HCEC 1CT (cell line): ENCODE results near the gene MAP2.

Experiments
- DNase-seq: peaks from one replicate; pipeline ENCODE4 v3.0.0-alpha.2; 2017

The MAP2 gene

DNA sequence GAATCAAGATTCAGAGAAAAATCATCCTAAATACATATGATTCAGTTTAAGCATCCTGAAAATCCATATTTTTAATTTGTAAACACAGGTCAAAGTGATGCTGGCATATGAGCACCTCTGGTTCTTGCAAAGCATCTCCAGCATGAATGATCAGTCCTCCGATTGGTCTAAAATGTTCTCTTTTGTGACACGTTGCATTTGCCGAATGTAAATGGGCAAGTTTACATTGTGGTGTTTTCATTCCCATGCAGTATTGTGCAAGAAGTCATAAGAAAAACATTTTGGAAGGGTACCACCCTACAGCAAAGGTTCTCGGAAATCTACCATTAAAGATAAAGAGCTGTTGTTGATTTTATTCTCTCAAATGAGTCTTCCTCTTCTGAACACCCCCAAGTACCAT, 239.8 kb downstream of the MAP2 start:
- no peak for DNase-seq

DNA sequence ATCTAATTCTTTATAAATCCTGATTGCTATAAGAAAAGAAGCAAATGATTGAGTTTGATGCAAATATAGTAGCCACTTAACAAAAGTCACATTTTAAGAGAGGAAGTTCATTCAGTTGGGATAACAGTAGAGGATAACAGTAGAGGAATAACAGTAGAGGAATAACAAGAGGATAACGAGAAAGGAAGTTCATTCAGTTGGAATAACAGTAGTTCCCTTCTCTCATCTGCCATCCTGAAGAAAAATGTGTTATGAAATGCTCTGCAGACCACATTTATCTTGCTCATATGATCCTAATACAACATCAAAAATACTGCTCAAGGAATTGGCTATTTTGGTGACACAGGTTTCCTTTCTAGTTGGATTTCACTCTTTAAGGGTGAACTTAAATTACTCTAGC, 242.4 kb downstream of the MAP2 start:
- DNase-seq = no peak

DNA sequence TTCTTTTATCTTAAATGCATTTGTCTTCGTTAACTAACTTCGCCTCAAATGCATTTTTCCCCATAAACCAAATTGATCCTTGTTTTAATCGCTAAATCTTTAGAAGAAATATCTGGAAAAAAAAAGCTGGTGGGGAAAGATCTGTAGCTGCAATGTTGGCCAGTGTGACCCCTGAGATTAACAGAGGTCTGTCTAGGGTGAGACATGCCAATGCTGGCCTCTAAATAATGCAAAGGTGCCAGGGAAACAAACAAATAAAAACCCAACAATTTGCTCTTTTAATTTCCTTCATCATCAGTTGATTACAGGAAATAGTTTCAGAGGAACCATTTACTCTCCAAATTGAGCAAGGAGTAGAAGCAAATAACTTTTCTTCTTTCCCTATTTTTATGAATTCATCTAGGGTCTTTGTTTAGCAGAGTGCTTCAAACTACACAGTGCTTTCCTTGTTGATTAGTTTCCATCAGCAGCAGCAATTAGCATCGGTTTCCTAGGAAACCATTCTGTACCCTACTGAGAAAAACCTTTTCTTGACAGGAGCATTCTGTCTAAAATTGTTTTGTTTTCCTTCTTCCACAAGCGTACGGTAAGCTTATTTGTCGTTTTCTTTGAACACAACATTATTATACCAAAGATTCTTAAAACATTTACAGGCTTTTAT, 247.3 kb downstream of the MAP2 start:
- DNase-seq = no peak

DNA sequence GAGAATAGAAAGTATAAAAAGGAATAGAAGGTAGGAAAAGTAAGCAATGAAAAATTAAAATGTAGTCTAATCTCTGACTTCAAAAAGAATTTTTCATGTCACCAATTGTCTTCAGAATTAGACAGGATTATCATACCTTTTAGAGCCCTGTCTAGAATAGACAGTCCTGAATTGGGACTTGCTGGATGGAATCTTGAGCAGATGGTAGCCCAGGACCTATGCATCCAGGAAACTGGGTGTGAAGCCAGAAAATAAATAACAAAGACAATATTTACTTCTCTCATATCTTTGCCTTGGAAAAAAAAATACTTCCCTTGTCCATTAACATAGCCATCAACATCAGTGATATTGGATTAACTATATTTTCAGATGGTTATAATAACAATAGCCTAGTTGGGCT, 250.0 kb downstream of the MAP2 start:
- DNase-seq = no peak

DNA sequence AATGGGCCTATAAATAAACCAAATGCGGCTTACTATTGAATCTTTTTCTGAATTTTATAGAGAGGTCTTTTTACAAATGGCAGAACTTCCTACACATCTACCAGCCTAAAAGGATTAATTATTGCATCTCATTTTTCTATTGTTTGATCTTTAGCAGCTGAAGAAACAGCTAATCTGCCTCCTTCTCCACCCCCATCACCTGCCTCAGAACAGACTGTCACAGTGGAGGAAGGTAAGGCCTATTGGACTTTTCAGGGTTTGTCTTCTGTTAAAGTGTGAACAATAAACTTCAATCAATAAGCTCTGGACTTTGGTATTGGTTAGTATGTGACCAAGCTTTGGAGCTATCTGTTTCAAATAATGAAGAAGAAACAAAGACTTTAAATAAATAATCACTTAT, 256.7 kb downstream of the MAP2 start:
- no peak for DNase-seq

DNA sequence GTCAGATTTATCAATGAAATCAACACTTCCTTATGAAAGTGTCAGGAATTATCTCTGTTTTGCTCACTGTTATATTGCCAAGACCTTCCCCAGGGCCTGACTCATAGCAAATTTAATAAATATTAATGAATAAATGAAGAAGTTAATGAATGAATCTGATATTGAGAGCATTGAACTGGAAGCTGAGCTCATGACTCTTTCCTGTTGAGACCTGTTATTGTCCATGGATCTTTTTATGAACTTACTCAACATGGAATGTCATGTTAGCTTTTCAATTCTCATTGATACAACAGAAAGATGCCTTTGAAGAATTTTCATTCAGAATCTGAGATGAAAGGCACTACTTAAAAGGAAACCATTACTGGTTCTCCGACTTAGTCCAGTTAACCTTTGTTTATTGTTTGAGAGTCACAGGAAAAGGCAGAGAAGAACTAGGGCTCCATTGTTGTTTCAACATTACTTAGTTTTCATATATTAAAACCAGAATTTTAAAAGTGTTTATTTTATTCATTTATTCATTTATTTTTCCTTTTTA, 257.4 kb downstream of the MAP2 start:
- DNase-seq = no peak

DNA sequence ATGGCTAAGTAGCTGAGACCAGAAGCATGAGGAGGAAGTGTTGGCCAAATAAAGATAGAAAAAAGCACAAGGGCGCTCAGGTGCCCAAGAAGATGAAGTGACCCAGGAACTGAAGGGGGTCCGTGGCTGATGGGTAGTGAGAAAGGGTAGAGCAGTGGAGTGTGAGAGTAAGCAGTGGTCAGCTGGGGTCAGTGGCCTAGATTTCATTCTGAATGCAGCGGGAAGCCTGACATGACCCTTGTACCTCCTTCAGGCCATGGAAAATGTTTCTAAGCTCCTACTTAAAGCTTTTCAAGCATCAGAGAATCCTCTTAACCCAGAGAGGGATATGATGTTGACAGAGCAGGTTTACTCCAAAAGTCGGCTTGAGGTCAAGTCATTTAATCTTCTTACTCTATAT, 258.8 kb downstream of the MAP2 start:
- DNase-seq = no peak

DNA sequence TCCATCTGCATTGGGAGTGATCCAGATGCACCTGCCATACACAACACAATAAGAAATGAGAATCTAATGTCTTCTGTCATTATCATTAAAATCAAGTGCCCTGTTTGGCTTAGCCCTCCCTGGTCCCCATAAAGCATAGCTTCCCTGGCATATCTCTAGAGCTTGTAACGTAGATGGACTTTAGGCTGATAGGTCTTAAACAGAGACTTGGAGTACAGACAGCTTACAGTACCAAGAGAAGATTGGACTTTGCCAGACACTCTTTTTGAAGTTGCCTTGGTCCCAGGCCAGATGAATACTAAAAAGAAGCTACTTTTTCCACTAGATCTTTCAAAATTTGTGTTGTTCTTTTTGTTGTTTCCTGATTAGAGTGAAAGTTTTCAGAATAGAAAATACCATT, 261.5 kb downstream of the MAP2 start:
- no peak for DNase-seq

DNA sequence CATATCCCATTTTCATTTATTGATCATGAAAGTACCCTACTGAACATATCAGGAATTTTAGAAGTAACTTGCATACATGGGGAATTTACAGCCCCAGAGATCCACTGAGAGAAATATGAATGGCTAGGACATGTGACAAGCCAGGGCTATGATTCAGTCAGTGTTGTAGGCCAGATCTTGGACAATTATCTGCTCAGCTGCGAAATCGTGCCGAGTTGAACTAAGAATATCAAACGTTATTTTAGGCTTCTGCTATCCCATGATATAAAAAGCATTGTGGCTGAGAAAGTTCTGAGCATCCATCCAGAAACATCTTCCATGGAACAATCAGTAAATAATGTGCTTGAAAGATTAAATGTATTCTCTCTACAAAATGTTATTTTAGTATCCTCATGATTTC, 262.1 kb downstream of the MAP2 start:
- no peak for DNase-seq

DNA sequence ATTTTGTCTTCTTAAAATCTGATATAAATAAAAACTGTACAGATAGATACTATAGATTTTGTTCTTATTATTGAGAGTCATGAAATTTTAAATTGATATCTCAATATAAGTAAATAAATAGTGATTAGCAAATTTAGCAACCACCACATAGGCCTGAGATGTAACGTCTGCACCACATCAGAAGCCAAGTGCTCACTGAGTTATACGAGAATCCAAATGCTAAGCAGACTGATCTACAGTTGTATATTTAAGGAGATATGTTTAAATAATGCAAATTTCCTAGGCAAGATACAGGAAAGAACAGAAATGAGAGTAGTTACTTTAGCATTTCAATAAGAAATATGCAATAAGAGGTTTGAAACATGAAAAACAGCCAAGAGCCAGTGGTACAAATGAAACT, 262.6 kb downstream of the MAP2 start:
- DNase-seq = no peak

DNA sequence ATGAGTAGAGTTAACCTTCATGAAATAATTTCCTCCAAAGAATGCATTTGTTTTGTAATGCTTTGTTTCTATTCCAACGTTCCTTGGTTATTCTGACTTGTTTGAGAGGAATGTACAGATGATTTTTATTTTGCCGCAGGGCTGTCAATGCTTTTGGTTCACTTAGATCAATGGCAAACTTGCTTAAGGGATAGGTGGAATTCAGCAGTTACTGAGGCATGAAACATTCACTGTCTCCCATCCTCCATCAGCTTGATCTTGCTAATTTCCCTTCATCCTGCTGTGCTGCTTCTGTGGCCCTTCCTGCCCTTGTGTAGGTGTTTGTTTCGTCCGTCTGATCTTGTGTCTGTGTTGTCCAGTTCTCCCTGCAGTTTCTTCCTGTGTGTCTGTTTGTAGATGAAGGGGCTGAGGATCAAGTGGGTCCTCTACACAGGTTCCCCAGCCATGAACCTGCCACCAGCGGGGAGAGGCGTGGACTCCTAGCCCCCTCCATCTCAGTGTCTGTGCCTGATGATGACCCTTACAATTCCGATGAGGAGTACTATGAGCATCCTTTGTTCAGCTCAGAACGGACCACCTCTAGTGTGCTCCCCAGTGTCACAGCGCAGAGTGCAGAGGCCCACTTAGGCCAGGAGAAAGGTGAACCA, 263.6 kb downstream of the MAP2 start:
- no peak for DNase-seq

DNA sequence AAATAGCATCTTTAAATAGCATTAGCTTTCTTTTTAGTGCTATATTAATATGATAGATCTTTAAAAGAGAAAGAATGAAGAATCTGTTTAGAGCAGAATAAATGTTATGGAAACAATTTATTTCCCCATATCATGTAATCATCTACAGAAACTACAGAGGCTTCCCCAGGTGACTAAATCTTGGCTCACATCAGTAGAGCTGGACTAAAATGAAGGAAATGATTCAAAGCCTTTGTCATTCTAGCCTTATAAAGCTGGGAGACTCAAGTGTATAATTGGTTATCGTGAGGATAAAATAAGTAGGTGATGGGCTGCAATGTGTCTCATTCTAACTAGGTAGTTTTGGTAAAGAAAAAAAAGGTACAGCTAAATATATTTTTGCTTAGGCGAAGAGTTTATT, 264.5 kb downstream of the MAP2 start:
- peak; percentile 4 for DNase-seq

DNA sequence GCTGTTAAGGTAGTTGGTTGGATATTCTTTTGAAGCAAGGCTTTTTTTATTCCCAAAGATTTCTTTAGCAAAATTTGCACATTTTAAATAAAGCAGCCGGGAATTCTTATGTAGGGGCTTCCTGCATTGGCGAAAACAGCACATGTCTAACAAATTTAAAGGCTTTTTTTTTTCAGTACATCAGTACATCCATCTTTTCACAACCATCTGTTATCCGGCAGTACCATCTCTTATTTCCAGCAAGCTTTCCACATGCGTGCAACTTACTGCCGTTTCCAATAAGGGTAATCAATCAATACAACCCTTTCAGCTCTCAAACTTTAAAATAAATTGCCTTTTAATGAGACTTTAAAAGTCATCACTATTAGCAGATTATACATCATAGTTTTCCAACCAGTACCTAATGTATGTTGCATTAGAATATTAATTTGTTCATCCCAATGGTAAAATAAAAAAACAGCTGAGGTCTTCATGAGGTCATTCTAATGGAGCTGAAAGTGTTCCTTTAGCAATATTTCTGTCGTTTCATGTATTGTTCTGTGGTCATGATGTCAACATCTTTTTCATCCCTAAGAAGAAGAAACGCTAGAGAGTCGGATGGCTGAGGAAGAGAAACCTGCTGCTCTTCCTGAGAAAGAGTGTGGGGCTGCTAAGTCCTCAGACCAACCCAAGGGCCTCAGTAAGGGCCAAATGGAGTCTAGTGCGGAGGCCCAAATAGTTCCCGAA, 266.3 kb downstream of the MAP2 start:
- no peak for DNase-seq

DNA sequence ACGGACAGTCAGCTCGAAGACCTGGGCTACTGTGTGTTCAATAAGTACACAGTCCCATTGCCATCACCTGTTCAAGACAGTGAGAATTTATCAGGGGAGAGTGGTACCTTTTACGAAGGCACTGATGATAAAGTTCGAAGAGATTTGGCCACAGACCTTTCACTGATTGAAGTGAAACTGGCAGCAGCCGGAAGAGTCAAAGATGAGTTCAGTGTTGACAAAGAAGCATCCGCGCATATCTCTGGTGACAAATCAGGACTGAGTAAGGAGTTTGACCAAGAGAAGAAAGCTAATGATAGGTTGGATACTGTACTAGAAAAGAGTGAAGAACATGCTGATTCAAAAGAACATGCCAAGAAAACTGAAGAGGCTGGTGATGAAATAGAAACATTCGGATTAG, 270.9 kb downstream of the MAP2 start:
- DNase-seq = no peak

DNA sequence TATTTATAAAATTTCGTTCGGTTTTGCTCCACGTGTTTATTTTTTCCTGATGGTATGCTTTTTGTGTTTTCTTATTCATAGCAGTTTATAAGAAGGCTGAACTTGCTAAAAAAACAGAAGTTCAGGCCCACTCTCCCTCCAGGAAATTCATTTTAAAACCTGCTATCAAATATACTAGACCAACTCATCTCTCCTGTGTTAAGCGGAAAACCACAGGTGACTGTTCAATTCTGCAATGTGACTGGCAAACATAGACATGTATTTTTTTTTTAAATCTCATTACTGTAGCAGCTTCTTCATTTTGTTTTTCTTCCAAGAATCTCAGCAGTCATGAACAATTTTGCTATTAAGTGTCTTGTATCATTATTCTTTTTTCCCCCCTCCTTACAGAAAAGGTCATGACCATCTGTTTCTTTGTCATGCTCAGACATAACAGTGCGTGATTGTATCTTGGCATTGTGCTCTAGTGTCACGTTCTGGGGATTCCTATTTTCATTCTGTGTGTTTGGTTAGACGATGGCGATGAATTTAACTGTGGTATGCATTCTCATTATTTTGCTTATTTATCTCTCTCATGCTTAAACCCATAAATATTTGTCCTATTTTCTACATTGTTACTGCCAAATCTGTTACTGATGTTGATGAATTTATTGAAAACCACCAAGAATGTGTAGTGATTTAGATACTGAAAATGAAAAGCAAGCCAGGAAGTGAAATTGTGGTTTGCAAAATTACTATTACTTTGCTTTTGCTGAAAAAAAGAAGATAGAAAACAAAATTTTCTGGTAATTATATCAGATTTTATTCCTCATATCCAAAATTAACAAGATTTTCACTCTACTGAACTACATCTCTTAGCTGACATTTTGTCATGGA, 273.2 kb downstream of the MAP2 start:
- no peak for DNase-seq

DNA sequence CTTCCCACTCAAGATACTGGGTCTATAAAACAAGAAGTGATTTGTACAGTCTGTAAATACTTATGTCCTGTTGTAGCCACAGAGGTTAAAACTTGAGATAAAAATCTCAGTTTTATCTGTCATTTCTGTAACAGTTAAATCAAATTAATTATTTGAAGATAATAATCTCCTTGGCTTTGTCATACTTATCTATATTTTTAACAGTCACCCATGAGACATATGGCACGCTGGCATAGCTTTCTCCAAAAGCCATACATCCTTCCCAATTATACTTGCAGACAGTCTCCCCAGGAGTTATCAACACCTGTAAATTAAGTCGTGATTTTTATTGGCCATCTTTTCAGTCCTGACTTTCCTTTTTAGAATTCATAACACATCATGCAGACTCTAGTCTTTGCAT, 278.9 kb downstream of the MAP2 start:
- no peak for DNase-seq

DNA sequence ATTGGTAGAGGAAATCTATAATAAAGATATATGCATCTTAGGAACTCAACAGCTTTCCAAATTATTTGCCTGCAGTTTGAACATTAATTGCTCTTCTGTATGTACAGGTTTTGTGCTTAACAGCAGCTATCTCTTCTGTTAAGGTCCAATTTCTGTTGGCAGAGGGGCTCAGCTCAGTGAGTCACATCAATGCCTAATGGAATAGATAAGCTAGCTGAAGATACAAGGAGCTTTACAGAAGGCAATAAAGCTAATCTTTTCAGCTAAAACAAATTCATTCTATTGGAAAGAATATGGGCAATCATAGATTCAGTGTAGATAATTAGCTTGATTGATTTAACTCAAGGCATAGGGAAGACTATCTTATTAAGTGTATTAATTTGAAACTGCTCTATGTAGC, 289.4 kb downstream of the MAP2 start:
- DNase-seq = no peak

DNA sequence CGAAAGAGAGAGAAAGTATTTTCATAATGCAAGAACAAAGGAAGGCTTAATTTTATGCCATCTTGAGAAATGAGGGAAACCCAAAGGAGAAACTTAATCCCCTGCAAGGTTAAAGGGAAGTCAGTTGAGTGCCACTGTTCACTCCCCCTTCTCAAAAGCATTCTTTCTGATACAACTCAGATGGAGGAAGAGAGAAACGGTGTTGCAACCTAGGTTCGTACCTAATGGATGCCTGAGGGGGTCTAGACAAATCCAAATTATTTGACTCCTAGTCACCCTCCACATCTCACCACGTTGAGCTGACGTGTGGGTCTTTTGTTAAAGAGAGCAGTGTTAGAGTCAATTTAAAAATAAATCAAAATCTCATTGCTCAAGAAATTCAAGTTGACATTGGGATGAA, 295.2 kb downstream of the MAP2 start:
- DNase-seq = no peak

DNA sequence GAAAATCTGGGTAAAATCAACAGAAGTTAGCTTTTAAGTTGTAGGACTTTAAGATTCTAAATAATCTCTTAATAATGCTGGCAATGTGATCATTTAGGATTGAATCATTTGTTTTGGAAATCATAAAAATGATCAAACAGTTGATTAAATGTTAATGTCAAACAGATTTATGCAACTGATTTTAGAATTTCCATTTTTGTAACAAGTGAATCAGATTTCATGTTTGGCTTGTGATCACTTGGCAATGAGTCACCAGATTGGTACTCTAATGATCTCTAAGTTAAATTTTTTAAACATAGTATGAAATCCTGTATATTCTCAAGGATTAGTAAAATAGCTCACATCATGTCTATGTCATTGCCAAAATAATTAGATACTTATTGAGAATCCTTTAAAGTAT, 297.6 kb downstream of the MAP2 start:
- peak; percentile 67 for DNase-seq

DNA sequence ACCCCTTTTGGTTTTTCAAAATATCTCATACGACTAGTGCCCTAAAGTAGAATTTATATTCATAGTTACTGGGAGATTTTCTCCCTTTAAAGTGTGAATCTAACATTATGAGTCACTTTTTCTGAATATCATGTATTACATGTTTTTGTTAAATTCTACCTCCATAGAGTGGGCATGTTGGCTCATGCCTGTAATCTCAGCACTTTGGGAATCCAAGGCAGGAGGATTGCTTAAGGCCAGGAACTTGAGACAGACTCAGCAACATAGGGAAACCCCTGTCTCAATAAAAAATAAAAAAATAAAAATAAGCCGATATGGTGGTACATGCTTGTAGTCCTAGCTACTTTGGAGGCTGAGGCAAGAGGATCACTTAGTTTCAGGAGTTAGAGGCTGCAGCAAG, 302.5 kb downstream of the MAP2 start:
- DNase-seq = no peak

DNA sequence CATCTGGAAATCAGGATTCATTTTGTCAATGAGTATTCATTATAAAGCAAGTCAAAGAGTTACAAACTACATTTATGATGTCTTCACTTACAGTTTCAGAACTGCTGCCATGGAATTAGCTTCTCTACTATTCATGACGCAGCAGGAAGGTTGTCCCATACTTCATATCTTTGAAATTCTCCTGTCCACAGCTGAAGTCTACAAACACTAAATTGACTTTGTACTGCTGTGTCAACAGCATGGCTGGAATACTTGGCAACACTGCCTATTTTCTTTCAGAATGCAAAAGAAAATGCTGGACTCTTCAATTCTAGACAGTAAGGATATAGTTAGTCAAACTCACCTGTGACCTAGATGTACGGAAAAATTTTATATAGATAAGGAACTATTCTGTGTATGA, 303.2 kb downstream of the MAP2 start:
- no peak for DNase-seq

DNA sequence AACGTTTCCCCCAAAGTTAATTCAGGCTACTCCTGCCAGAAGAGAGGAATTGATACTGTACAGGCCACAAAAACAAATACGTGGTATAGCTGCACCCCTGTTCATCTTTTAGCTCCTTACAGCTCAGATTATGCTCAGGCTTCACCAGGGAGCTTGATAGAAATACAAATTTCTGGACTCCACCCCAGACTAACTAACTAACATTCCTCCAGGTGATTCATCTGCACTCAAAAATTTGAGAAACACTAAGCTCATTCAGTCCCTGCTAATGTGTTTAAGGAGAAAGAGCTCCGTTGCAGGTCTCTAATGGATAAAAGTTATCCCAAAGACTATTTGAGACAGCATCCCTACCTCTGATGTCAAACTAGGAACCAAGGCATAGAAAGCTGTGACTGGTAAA, 311.0 kb downstream of the MAP2 start:
- DNase-seq = no peak

DNA sequence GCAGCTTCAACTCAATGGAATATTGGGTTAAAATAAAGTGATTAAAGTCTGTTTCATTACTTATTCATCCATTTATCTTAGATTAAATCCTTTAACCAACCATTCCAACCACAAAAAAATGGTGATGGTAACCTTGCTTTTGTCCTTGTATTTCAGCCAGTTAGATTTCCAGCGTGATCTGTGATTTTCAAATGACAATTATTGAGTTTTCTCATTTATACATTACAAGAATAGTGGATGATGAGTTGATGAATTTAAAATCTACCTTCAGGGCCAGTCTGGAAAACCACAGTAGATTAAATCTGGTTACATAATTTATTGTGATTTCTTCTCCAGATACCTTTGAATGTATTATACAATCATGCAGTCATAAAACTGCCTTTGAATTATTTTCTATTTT, 318.1 kb downstream of the MAP2 start:
- DNase-seq = no peak
